ENCODE data around the gene SLX4IP. TPM values are rescaled to one million over a fixed set of nuclear protein-coding genes. Genes with fewer than 3 reads are reported as not detected.
A peak's percentile ranks its signal among the peaks of the same experiment; 100 is the strongest.

Gene SLX4IP
- total RNA-seq, 2 donors from 2014 or later = 4.0 to 4.6 TPM

- no peaks in the 10 kb centered on the region for H3K4me1 Mint-ChIP-seq
- ATAC-seq (no peak), DNase-seq (no peak)
- no peaks in the 10 kb centered on the region for H3K36me3 Mint-ChIP-seq (ENCODE audit: low read depth)
- no peaks in the 10 kb centered on the region for H3K9me3 ChIP-seq (ENCODE audit: control insufficient read depth, low read length, poor library complexity, severe bottlenecking)
- H3K4me3 Mint-ChIP-seq = no peak overlapping the region
- H3K27me3 Mint-ChIP-seq = peaks cover 23% of the 10 kb centered on the region
- H3K27ac Mint-ChIP-seq = peak overlapping the region; percentile 49
These were observed 209.5 kb downstream of the SLX4IP start for GRCh38 chr20:10644458-10645204.

- Mint-ChIP-seq H3K36me3 (ENCODE audit: low read depth) (no peaks in the 10 kb centered on the region), H3K27ac (peak overlapping the region; percentile 49), H3K27me3 (peaks cover 27% of the 10 kb centered on the region), H3K4me1 (no peaks in the 10 kb centered on the region), H3K4me3 (no peak overlapping the region)
- no peaks in the 10 kb centered on the region for H3K9me3 ChIP-seq (ENCODE audit: control insufficient read depth, low read length, poor library complexity, severe bottlenecking)
- ATAC-seq (no peak), DNase-seq (no peak)
These were observed 210.1 kb downstream of the SLX4IP start for GRCh38 chr20:10645205-10645570.

- H3K27me3 Mint-ChIP-seq = peaks cover 32% of the 10 kb centered on the region
- DNase-seq (no peak), ATAC-seq (no peak)
- no peaks in the 10 kb centered on the region for H3K9me3 ChIP-seq (ENCODE audit: control insufficient read depth, low read length, poor library complexity, severe bottlenecking)
- H3K4me1 Mint-ChIP-seq = no peaks in the 10 kb centered on the region
- H3K36me3 Mint-ChIP-seq (ENCODE audit: low read depth) = no peaks in the 10 kb centered on the region
- no peak overlapping the region for H3K4me3 Mint-ChIP-seq
- no peak overlapping the region for H3K27ac Mint-ChIP-seq
These were observed 210.9 kb downstream of the SLX4IP start for GRCh38 chr20:10646006-10646405.

- H3K4me1 Mint-ChIP-seq = no peaks in the 10 kb centered on the region
- H3K9me3 ChIP-seq (ENCODE audit: control insufficient read depth, low read length, poor library complexity, severe bottlenecking) = no peaks in the 10 kb centered on the region
- H3K27ac Mint-ChIP-seq = no peak overlapping the region
- DNase-seq (no peak), ATAC-seq (no peak)
- H3K4me3 Mint-ChIP-seq = no peak overlapping the region
- peaks cover 37% of the 10 kb centered on the region for H3K27me3 Mint-ChIP-seq
- no peaks in the 10 kb centered on the region for H3K36me3 Mint-ChIP-seq (ENCODE audit: low read depth)
These were observed 211.8 kb downstream of the SLX4IP start for GRCh38 chr20:10646886-10647420.

GRCh38 chr20:10647471-10647870 lies 212.4 kb downstream of the SLX4IP start:
- H3K4me3 Mint-ChIP-seq = no peak overlapping the region

GRCh38 chr20:10647909-10648308 lies 212.8 kb downstream of the SLX4IP start:
- Mint-ChIP-seq H3K27me3 (peaks cover 37% of the 10 kb centered on the region), H3K27ac (no peak overlapping the region), H3K4me3 (no peak overlapping the region), H3K36me3 (ENCODE audit: low read depth) (no peaks in the 10 kb centered on the region), H3K4me1 (no peaks in the 10 kb centered on the region)
- no peak for DNase-seq
- H3K9me3 ChIP-seq (ENCODE audit: control insufficient read depth, low read length, poor library complexity, severe bottlenecking) = no peaks in the 10 kb centered on the region
- ATAC-seq = no peak

More at GRCh38 chr20:10647471-10647870, 212.4 kb downstream of the SLX4IP start:
- Mint-ChIP-seq H3K27ac (no peak overlapping the region), H3K36me3 (ENCODE audit: low read depth) (no peaks in the 10 kb centered on the region), H3K27me3 (peaks cover 37% of the 10 kb centered on the region), H3K4me1 (no peaks in the 10 kb centered on the region)
- ATAC-seq (no peak), DNase-seq (no peak)
- H3K9me3 ChIP-seq (ENCODE audit: control insufficient read depth, low read length, poor library complexity, severe bottlenecking) = no peaks in the 10 kb centered on the region

GRCh38 chr20:10648651-10649050 lies 213.5 kb downstream of the SLX4IP start:
- no peaks in the 10 kb centered on the region for H3K9me3 ChIP-seq (ENCODE audit: control insufficient read depth, low read length, poor library complexity, severe bottlenecking)
- Mint-ChIP-seq H3K27ac (no peak overlapping the region), H3K4me3 (no peak overlapping the region), H3K36me3 (ENCODE audit: low read depth) (no peaks in the 10 kb centered on the region), H3K27me3 (peaks cover 32% of the 10 kb centered on the region), H3K4me1 (no peaks in the 10 kb centered on the region)
- DNase-seq (no peak), ATAC-seq (no peak)

- ATAC-seq = no peak
- H3K36me3 Mint-ChIP-seq (ENCODE audit: low read depth) = no peaks in the 10 kb centered on the region
- no peak overlapping the region for H3K27ac Mint-ChIP-seq
These were observed 214.1 kb downstream of the SLX4IP start for GRCh38 chr20:10649080-10649796.

GRCh38 chr20:10649797-10650160 lies 214.7 kb downstream of the SLX4IP start:
- Mint-ChIP-seq H3K36me3 (ENCODE audit: low read depth) (no peaks in the 10 kb centered on the region), H3K27me3 (peaks cover 39% of the 10 kb centered on the region), H3K4me3 (no peak overlapping the region), H3K27ac (no peak overlapping the region), H3K4me1 (no peaks in the 10 kb centered on the region)
- ATAC-seq (no peak), DNase-seq (no peak)
- H3K9me3 ChIP-seq (ENCODE audit: control insufficient read depth, low read length, poor library complexity, severe bottlenecking) = no peaks in the 10 kb centered on the region

More at GRCh38 chr20:10649080-10649796, 214.1 kb downstream of the SLX4IP start:
- no peak for DNase-seq
- peaks cover 34% of the 10 kb centered on the region for H3K27me3 Mint-ChIP-seq
- H3K4me1 Mint-ChIP-seq = no peaks in the 10 kb centered on the region
- no peak overlapping the region for H3K4me3 Mint-ChIP-seq
- no peaks in the 10 kb centered on the region for H3K9me3 ChIP-seq (ENCODE audit: control insufficient read depth, low read length, poor library complexity, severe bottlenecking)

- Mint-ChIP-seq H3K27ac (no peak overlapping the region), H3K4me1 (no peaks in the 10 kb centered on the region), H3K4me3 (no peak overlapping the region), H3K36me3 (ENCODE audit: low read depth) (no peaks in the 10 kb centered on the region), H3K27me3 (peaks cover 51% of the 10 kb centered on the region)
- DNase-seq = no peak
- H3K9me3 ChIP-seq (ENCODE audit: control insufficient read depth, low read length, poor library complexity, severe bottlenecking) = no peaks in the 10 kb centered on the region
- no peak for ATAC-seq
These were observed 216.3 kb downstream of the SLX4IP start for GRCh38 chr20:10651227-10651990.

GRCh38 chr20:10652185-10652584 lies 217.1 kb downstream of the SLX4IP start:
- Mint-ChIP-seq H3K27ac (no peak overlapping the region), H3K4me3 (no peak overlapping the region), H3K36me3 (ENCODE audit: low read depth) (no peaks in the 10 kb centered on the region), H3K4me1 (no peaks in the 10 kb centered on the region), H3K27me3 (peaks cover 50% of the 10 kb centered on the region)
- DNase-seq (no peak), ATAC-seq (no peak)
- no peaks in the 10 kb centered on the region for H3K9me3 ChIP-seq (ENCODE audit: control insufficient read depth, low read length, poor library complexity, severe bottlenecking)

- no peak overlapping the region for H3K4me3 Mint-ChIP-seq
- no peaks in the 10 kb centered on the region for H3K4me1 Mint-ChIP-seq
- peaks cover 49% of the 10 kb centered on the region for H3K27me3 Mint-ChIP-seq
These were observed 217.7 kb downstream of the SLX4IP start for GRCh38 chr20:10652660-10653261.

More at GRCh38 chr20:10652660-10653261, 217.7 kb downstream of the SLX4IP start:
- ATAC-seq (no peak), DNase-seq (no peak)
- Mint-ChIP-seq H3K27ac (no peak overlapping the region), H3K36me3 (ENCODE audit: low read depth) (no peaks in the 10 kb centered on the region)
- H3K9me3 ChIP-seq (ENCODE audit: control insufficient read depth, low read length, poor library complexity, severe bottlenecking) = no peaks in the 10 kb centered on the region

Data from T-helper 17 cell (primary cell).